Hematopoietic multipotent progenitor cell treated with erythropoietin and hydrocortisone succinate and interleukin-3 and kit ligand, for 15 days (in vitro differentiated cells): ENCODE data around the gene ZNF653.
"Not testable (repeated sequence)": the region's sequence is repeated elsewhere in the genome, so short reads cannot be mapped to it uniquely, and the experiment has no call there.

Experiments
- DNase-seq: peaks from one replicate; pipeline ENCODE4 v3.0.0-alpha.2; 2015; ENCODE audit warnings: low spot score

The ZNF653 gene

DNA sequence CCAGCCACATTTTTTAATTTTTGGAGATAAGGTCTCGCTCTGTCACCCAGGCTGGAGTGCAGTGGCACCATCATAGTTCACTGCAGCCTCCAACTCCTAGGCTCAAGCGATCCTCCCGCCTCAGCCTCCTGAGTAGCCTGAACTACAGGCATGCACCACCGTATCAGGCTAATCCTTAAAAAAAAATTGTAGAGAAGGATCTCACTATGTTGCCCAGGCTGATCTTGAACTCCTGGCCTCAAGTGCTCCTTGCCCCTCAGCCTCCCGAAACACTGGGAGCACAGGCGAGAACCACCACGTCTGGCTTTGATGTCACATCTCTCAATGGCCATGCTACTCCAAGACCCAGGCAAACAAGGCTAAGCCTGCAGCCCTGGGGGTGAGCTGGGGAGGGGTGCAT, 49.0 kb downstream of the ZNF653 start:
- DNase-seq: no peak

- DNase-seq: not testable (repeated sequence)
Observed at GRCh38 chr19:11455233-11455554, 50.4 kb downstream of the ZNF653 start.

DNA sequence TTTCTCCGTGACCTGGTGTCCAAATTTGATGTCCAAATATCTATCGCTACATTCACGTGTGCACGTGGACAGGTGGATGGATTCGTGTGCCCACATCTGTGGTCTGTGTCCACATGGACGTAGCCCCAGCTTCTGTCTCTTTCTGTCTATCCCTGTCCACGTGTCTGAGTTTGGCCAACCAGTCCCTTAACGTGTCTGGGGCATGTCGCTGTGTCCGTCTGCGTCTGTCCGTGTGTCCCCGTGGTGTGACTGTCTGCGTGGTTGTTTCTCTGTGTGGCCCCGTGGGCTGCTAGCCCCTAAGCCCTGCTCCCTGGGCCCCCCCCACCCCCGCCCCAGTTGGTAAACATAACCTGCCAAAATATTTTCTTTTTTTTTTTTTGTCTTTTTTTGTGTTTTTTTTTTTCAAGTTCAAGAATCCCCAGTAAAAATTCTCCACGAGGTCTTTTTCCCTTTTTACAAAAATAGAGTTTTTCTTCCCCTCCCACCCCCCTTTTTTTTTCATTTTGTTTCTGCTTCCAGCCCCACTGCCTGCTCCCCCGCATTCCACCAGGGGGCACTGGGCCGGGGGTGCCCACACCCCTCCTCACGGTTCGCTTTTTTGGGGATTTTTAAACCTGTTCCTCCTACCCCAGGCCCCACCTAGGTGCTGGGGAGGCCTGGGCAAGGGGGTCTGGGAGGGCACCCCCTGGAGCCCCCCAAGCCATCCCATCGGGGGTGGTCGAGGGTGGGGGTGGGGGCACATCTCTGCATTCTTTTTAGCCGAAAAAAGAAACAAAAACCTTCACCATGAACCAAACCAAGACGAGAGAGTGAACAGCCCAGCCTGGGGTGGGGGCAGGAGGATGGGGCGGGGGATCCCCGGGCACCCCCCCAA, 51.9 kb downstream of the ZNF653 start:
- no peak for DNase-seq

- no peak for DNase-seq
Observed at GRCh38 chr19:11452620-11453310, 52.9 kb downstream of the ZNF653 start.

DNA sequence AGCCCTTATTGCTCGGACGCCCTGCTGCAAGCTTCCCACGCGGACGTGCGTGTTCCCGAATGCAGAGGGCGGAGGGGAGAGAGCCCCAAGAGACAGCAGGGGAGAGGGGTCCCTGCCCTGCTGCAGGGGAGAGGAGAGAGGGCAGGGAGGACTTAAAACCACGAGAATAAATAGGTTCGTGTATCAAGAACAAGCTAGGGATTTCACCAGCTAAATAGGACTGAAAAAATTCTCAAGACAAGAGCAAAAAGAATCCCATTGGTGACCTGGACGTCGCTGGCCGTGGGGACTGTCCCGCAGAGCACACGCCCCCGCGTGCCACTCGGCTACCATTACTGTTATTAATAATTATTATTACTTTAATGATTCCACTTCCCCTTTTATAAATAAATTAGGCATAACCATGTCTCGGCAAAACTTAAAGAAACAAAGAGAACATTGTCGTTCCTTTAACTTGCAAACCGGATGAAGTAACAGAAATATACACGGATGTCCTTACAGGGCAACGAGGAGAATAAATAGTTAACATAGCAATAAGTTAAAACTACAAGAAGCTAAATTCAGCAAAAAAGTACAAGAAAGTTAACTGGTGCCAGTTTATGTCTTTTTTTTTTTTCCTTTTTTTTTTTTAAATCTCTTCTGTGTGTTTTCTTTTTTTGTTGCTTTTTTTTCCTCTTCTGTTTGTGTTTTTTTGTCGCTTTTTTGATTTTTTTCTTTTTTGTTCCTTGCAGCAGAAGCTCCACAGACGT, 53.6 kb downstream of the ZNF653 start:
- DNase-seq: no peak

DNA sequence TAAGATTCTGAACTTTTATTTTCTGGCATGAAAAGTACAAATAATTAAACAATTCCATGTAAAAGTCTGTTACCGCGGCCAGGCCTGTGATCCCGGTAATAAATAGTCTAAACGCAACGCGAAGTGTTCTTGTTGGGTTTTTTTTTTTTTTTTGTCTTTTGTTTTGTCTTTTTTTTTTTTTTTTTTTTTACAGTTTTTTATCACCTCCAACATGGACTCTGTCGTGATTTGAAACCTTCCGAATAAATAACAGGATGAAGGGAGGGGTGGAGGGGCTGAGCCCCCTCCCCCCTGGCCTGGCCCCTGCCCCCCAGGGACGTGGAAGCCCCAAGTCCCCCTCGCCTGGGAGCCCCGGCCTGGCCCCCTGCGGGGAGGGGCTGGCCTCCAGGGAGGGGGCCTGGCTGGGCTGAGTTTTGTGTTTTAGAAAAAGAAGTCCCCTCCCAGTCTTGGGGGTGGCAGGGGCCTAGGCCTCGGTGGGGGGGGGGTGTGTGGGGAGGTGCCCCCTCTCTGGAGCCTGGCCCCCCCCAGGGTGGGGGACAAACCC, 54.2 kb downstream of the ZNF653 start:
- DNase-seq: no peak

- no peak for DNase-seq
Observed at GRCh38 chr19:11450570-11451326, 54.9 kb downstream of the ZNF653 start.

DNA sequence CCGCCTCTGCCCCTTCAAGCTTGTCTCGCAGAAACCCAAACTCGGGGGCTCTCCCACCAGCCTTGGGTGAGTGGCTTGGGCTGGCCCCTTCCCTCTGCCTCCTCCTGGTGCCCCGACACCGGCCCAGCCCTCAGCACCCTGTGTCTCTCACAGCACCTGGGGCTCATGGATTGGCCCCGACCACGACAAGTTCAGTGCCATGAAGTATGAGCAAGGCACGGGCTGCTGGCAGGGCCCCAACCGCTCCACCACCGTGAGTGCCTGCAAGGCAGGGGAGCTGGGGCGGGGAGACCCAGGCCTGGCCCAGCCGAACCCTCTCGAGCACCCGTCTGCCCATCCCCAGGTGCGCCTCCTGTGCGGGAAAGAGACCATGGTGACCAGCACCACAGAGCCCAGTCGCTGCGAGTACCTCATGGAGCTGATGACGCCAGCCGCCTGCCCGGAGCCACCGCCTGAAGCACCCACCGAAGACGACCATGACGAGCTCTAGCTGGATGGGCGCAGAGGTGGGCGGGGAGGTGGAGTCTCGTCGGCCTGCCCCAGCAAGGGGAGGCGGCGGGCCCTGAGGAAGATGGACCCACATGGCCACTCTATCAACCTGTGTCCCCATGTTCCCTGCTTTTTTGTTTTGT, 56.6 kb downstream of the ZNF653 start:
- no peak for DNase-seq

DNA sequence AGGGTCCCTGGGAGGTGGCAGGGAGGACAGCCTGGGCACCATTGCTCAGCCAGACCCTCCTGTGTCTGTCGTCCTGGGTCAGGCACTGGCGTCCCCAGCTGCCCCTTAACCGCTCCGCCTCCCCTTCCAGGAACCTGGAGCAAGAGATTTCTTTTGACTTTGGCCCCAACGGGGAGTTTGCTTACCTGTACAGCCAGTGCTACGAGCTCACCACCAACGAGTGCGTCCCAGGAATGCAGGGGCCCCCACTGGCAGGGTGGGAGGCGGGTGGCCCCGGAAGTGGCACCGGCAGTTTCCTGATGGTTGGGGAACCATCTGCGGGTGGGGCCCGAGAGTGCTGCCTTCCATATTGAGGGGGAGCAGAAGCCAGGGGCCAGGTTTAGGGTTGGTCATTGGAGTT, 57.2 kb downstream of the ZNF653 start:
- DNase-seq: no peak

DNA sequence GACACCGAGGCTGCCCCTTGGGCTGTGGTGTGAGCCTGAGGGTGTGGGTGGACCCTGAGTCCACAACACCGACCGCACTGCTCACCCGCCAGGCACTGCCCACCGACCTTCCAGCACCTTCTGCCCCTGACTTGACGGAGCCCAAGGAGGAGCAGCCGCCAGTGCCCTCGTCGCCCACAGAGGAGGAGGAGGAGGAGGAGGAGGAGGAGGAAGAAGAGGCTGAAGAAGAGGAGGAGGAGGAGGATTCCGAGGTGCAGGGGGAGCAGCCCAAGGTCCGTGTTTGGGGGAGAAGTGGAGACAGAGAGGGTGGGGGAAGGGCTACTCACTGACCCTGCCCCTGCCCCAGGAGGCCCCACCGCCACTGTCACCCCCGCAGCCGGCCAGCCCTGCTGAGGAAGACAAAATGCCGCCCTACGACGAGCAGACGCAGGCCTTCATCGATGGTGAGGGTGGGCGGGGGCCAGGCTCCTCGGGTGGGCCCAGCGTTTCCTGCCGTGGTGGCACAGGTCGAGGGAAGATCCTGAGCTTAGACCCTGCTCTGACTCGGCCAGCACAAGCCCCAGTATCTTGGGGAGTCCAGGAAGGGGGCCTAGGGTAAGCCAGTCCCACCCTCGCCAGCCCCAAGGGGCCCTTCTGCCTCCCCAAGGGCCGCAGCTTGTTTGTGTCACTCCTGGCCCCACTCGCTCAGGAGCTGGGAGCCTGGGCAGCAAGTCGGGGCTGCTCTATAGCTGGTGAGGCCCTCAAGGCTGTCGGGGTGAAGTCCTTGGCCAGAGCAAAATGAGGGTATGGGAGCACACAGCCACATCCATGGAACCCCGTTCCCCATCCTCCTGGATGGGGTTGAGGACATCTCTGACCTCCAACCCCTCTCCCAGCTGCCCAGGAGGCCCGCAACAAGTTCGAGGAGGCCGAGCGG, 58.0 kb downstream of the ZNF653 start:
- DNase-seq: no peak

DNA sequence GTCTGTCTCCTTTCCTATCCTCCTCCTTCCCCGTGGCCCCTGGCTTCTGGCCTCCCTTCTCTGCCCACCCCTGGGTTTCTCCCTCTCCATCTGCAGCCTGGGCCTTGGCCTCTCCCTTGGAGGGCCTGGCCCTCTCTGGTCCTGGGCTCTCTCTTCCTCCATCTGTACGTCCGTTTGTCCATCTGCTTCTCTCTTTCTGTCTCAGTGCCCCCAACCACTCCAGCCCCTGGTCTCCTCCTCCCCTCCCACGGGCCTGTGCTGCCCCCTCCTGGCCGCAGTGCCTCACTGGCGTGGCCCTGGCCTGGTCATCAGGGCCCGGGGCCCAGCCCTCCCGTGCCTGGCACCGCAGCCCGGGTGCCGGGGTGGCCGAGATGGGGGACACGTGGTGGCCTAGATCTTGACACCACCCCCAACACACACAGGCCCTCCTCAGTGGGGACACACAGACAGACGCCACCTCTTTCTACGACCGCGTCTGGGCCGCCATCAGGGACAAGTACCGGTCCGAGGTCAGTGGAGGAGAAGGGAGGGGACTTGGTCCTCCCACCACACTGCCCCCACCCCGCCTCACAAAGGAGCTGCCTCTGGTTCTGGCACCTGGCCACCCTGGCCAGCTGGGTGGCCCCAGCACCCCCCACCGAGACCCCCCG, 58.9 kb downstream of the ZNF653 start:
- peak; percentile 68 for DNase-seq

DNA sequence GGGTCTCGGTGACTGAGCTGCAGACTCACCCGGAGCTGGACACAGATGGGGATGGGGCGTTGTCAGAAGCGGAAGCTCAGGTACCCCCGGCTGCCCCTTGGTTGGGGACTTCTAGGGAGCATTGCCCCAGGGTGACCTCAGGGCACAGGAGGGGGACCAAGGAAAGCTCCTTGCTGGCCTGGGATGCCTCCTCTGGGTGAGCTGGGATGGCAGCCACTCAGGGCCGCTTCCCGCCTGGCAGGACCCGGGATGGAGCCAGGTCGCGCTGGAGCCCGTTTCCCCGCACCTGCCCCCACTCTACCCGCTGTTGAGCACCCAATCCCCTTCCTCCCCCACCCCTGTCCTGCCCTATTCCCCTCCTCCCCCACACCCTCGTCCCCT, 59.4 kb downstream of the ZNF653 start:
- no peak for DNase-seq

- no peak for DNase-seq
Observed at GRCh38 chr19:11445141-11445540, 60.5 kb downstream of the ZNF653 start.

GRCh38 chr19:11444059-11444458, 61.6 kb downstream of the ZNF653 start:
- DNase-seq: no peak

DNA sequence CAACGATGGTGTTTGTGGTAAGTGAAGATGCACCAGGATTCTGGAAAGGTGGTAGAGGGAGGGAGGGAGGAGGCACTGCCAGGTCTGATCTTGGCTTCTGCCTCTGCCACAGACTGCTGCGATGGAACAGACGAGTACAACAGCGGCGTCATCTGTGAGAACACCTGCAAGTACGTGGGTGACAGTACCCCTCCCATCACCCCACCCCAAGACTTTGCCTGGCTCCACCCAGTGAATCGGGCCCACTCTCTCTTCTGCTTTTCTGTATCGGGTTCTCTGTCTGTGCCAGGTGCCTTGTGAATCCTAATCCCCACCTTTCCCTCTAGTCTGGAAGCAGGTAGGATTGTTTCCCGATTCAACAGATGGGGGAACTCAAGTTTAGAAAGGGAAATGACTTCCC, 67.7 kb downstream of the ZNF653 start:
- no peak for DNase-seq

DNA sequence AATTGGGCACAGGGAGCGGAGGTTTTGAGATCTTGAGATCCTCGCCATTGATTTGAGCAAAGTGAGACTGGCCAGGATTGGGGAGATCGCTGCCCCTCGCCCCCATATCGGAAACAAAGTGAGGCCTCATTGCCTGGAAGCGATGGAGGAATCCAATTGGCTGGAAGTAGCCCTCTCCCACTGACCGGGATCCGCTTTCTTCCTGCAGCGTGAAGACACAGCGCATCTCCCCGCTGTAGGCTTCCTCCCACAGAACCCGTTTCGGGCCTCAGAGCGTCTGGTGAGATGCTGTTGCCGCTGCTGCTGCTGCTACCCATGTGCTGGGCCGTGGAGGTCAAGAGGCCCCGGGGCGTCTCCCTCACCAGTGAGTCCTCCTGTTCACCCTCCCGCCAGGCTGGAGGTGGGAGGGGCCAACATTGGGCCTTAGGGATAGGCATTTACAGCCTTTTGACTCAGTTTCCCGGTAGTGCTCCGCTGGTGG, 69.8 kb downstream of the ZNF653 start:
- DNase-seq: peak; percentile 16

DNA sequence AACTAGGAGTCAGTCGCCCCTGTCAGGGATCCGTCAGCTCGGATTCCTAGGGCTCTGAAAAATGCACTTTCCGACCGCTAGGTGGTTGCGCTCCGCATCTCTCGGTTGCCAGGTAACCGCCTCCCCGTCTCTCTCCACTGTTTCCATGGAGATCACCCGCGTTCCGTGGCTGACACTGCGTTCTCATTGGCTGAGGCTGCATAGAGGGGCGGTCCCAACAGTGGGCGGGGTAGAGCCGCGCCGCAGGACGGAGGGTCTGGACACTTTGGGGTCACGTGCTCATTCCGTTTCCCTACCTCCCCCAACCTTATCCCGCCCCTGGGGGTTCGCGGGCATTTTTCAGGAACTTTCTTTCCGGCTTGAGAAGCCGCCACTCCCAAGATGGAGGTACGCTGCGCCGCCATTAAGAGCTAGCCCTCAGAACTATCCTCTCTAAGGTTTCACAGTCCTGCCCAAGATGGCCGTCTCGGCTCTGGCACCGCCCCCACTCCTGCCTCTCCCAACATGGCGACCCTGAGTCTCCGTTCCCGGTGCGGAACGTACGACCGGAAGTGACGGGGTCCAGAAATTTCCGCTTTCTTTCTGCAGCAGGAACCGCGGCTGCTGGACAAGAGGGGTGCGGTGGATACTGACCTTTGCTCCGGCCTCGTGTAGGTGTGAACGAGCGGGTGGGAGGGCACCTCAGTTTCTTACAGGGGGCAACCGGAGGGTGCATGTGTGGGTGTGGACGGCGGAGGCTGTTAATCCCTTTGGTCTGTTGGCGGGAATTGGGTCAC, 70.4 kb downstream of the ZNF653 start, which contains the start of the genes ODAD3 and PRKCSH:
Gene ODAD3, minus strand, starts transcription at position 65 of the 776 bp plus-strand sequence. CDS start 105 bp downstream, outside the sequence.
Gene PRKCSH, plus strand, starts transcription at position 579 of the 776 bp plus-strand sequence. CDS start 483 bp downstream, outside the sequence.
- peak; percentile 99 for DNase-seq

DNA sequence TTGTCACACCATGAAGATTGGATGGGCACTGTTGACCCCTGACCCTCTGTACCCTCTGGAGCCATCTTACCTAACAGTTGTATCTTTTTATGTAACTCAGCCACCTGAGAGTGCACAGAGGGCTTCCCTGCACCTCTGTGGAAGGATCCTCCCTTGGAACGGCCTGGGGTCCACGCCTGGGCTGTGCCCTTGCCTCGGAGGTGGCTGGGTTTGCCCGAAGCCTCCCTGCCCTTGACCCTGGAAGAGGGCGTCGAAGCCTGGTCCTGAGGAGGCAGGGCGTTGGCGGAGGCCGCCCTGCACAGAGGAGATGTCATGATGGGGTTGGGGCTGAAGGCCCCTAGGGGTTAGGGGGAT, 71.0 kb downstream of the ZNF653 start:
- DNase-seq: no peak

DNA sequence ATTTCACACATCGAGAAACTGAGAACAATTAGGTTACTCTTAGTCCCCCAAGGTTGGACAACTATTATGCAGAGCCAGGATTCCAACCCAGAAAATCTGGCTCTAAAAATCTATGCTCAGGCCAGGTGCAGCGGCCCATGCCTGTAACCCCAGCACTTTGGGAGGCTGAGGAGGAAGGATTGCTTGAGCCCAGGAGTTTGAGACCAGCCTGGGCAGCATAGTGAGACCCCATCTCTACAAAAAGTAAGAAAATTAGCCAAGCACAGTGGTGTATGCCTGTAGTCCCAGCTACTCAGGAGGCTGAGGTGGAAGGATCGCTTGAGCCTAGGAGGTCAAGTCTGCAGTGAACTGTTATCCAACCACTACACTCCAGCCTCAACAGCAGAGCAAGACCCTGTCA, 72.1 kb downstream of the ZNF653 start:
- not testable (repeated sequence) for DNase-seq
